NCI-H345 treated with DMSO at 0.1 percent for 48 hours (cell line): Measurements from ENCODE around the gene TAF4.
A peak's percentile ranks its signal among the peaks of the same experiment; 100 is the strongest.
"Not testable (repeated sequence)": the region's sequence is repeated elsewhere in the genome, so short reads cannot be mapped to it uniquely, and the experiment has no call there.

ENCODE experiments used
- DNase-seq: peaks from one replicate; lab custom pipeline; 2025; ENCODE audit not compliant: unreplicated experiment; lab: John Stamatoyannopoulos, UW

TAF4 gene

DNA sequence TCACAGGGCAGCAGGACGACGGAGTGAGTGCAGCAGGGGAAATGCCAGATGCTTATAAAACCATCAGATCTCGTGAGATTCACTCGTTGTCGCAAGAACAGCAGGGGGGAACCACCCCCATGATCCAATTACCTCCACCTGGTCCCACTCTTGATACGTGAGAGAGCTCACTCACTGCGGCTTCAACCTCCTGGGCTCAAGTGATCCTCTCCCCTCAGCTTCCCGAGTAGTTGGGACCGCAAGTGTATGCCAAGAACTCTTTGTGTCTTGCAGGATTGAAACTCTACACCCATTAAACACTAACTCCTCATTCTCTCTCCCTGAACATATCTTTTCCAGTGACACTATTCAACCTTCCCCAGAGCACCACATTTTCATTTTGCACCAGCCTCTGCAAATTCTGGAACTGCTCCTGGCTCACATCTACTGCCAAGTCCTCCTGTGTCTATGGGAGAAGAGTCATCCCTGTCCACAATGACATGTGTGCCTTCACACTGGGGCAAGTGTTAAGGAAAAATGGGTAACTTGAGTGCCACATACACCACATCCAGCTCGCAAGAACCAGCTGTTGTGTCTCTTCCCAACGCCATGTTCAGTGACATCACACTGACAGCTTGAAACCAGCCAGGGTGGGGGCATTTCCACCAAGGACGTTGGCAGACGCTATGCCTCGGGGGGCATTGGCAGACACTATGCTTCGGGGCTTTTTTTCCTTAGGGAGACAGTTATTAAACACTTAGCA lies 14.7 kb upstream of the TAF4 start:
- no peak for DNase-seq

- DNase-seq = no peak
These were observed 13.5 kb upstream of the TAF4 start for GRCh38 chr20:62079166-62079565.

GRCh38 chr20:62073323-62073722 lies 7.6 kb upstream of the TAF4 start:
- no peak for DNase-seq

DNA sequence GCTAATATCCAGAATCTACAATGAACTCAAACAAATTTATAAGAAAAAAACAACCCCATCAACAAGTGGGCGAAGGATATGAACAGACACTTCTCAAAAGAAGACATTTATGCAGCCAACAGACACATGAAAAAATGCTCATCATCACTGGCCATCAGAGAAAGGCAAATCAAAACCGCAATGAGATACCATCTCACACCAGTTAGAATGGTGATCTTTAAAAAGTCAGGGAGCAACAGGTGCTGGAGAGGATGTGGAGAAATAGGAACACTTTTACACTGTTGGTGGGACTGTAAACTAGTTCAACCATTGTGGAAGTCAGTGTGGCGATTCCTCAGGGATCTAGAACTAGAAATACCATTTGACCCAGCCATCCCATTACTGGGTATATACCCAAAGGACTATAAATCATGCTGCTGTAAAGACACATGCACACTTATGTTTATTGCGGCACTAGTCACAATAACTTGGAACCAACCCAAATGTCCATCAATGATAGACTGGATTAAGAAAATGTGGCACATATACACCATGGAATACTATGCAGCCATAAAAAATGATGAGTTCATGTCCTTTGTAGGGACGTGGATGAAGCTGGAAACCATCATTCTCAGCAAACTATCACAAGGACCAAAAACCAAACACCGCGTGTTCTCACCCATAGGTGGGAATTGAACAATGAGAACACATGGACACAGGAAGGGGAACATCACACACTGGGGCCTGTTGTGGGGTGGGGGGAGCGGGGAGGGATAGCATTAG lies 6.2 kb upstream of the TAF4 start:
- not testable (repeated sequence) for DNase-seq

GRCh38 chr20:62069741-62070216 lies 4.1 kb upstream of the TAF4 start:
- DNase-seq = no peak

- DNase-seq = no peak
These were observed 3.3 kb upstream of the TAF4 start for GRCh38 chr20:62068997-62069396.

GRCh38 chr20:62067547-62068260 lies 2.0 kb upstream of the TAF4 start:
- no peak for DNase-seq

- no peak for DNase-seq
These were observed 1.3 kb upstream of the TAF4 start for GRCh38 chr20:62066983-62067433.

DNA sequence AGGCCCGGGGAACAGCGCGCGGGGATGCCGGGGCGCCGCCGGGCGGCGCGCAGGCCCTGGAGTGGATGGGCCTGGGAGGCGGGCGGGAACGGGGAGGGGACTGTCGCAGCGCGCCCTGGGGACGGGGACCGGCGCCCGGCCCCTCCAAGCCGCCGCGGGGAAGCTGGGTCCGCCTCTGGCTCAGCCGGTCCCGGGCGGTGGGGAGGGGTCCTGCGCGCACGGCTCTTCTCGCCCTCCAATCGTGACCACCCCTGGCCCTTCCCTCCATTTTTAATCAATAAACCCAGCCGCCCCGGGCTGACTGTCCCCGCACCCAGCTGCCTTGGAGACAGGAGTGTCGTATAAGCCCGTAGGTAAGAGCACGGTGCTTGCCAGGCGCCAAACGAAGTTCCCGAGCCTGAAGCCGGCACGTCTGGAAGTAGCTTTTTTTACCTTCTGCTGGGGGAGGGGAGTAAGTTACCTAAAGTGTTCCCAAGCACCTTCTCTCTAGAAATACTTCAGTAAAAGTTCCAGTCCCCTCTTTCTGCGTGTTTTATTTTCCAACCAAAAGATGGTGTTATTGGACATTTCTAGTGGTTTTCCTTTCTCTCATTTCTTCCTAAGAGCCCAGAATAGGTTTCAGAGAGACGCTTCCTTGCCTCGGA lies 780 bp upstream of the TAF4 start:
- peak; percentile 69 for DNase-seq

DNA sequence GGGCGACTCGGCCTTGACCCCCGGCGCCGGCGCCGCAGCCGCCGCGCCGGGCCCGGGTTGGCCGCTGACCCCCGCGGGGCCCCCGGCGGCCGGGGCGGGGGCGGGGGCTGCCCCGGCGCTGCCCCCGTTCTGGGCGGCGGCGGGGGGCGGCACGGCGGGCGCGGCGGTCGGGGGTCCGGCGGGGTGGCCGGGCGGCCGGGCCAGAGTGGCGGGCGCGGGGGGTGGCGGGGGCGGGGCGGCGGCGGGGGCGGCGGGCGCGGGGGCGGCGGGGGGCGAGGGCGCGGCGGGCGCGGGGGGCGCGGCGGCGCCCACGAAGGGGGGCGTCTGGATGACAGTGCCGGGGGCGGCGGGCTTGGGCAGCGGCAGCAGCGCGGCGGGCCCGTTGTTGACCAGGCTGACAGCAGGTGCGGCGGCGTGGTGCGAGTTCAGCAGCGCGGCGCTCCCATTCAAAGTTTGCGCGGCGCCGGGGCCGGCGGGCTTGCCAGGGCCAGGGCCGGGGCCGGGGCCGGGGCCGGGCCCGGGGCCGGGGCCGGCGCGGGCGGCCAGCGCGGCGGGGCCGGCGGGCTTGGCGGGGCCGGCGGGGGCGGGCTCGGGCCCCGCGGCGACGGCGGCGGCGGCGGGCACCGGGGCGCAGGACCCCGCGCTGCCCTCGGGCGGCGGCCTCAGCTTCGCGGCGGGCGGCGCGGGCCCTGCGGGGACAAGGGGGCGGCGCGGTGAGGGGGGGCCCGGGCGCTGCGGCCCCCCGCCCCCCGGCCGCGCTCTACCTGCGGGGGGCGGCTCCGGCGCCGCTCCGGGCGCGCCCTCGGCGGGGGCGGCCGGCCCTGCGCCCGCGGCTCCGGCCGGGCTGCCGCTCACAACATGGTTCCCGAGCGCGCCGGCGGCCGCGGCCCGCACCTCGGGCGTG lies 659 bp downstream of the TAF4 start:
- DNase-seq = no peak

DNA sequence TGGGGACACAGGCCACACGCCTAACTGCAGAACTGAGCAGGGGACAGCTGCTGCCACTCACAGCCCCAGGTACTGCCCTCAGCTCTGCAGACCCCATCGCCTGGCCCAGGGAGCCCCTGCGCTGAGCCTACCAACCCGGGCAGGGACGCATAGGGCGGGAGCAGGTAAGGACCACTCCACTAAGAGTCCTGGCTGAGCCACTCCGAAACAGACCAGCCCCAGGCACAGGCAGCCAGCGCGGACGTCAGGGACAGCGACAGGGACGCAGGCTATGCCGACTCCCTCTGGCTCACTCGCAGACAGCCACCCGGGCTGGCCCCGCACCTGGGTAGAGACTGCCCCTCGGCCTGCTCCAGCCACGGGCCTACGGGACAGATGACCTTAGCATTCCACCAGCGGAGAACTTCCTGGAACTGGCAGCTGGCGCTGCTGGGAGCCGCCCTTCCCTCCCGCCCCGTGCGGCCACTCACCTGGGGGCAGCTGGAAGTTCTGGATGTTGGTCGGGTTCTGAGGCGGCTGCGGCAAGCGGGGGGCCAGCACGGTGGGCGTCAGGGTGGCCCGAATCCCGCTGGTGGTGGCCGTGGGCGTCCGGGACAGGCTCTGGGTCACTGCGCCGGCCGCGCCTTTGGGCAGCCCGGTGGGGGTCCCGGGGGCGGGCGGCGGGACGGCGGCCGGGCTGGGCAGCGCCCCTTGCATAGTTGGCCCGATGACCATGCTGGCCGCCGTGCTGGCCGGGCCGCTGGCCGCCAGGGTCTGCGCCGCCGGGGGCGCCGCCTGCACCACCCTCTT lies 1.5 kb downstream of the TAF4 start:
- no peak for DNase-seq

DNA sequence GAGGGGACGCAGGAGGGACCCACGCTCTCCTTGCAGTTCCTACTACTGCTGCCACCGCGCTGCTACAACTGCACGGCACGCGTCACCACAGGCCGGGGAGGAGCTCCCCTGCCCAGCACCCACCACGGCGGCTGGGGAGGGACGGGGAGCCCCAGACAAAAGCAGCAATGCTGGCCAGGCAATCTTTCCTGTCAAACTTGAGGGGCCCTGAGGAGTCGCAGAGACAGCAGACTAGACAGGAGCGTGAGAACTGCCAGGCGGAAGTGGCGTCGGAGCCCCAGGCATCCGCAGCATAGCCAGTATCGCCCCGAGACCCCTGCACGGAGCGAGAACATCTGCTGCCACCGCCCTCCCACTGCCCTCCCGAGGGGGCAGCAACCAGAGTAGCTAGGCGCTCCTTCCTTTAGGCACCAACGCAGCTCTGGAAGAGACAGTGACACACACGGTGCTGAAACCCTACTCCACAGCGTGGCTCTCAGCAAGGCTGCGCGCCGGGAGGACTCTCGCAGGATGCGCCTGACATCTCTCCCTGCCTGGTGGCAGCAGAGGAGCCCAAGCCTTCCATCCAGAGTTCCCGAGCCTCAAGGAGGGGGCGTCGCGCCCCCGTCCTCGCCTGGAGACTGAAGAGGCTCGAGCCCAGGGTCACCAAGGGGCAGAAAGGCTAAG lies 2.2 kb downstream of the TAF4 start:
- no peak for DNase-seq

GRCh38 chr20:62062661-62063314 lies 2.9 kb downstream of the TAF4 start:
- DNase-seq = no peak

DNA sequence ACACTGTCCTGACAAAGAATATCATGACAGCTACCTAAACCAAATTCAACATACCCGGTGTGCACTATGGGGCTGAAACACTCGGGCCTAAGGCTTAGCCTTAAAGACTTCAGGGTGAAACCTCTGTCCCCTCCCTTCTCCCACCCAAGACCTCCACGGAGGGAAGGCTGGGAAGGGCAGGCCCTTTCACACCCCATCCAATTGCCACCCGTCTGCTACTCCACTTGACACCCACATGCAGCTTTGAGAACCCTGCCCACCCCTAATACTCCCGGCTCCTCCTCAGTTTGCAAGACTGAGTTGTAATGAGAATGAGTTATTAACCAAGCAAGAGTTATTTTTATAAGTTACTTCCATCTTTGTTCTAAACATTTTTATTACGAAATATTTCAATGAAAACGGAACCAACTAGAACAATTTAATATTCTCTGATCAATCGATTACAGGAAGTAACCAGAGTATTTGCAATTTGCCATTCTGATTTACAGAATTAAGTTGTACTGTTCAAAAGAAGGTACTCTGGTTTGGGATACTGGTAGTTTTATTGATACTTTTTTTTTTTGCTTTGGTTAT lies 3.7 kb downstream of the TAF4 start:
- DNase-seq = no peak

GRCh38 chr20:62060631-62061541 lies 4.8 kb downstream of the TAF4 start:
- no peak for DNase-seq

DNA sequence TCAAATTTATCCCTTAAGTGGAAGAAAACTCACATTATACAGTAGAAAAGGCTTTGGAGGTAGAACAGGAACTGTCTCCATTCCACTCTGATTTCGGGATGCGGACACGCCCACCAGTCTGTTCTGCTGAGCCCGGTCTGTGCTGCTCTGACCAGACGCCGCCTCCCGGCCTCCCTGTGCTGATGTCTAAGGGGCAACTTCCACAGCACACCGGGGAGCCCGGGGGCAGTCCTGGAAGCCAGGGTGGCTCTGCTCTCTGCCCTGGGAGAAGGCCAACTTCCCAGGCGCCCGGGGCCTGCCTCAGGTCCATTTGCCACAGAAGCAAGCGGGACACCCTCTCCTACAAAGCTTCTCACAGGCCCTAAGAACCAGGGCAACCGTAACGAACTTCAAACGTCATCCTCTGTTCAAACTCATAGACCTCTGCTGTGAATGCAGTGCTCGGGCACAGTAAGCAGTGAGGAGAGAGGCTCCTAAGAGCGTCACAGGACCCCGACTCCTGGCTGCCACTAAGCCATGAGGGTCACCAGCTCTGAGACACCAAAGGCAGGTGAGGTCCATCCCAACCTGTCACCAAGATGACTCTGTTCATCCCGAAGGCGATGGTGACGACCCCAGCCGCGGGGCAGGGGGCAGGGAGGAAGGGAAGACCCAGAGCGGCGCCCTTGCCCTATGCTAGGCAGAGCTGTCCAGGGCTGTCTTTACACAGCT lies 5.6 kb downstream of the TAF4 start:
- DNase-seq = no peak
